ENCODE results near the gene PHF2. TPM values are rescaled to one million over a fixed set of nuclear protein-coding genes. Genes with fewer than 3 reads are reported as not detected.

PHF2 gene
- total and polyA plus RNA-seq, 2 experiments from 2014 or later: 4.3 to 11.8 TPM

- no peaks in the 10 kb centered on the region for H3K4me1 Mint-ChIP-seq
- Histone ChIP-seq H3K36me3 (ENCODE audit: insufficient read depth) (no peaks in the 10 kb centered on the region), H3K27ac (ENCODE audit: low read depth) (no peak overlapping the region), H3K9me2 (ENCODE audit: insufficient read depth) (no peaks in the 10 kb centered on the region), H3F3A (replicated peaks; ENCODE audit: low read depth) (no peaks in the 10 kb centered on the region), H3K4me3 (no peak overlapping the region), H3K79me2 (replicated peaks; ENCODE audit: insufficient read depth) (no peaks in the 10 kb centered on the region), H2AFZ (no peak overlapping the region), H3K4me1 (ENCODE audit: insufficient read depth) (no peaks in the 10 kb centered on the region), H3K4me2 (no peak overlapping the region), H3K27me3 (ENCODE audit: insufficient read depth) (no peaks in the 10 kb centered on the region), H4K20me1 (replicated peaks; ENCODE audit: insufficient read depth) (no peaks in the 10 kb centered on the region)
- no peak for DNase-seq (ENCODE audit: low spot score)
- H3K4me3 Mint-ChIP-seq: no peak overlapping the region
- ATAC-seq: no peak
- no peak overlapping the region for H3K27ac Mint-ChIP-seq
- TF ChIP-seq CTCF (conservative IDR thresholded peaks at IDR 0.05; ENCODE audit: low read depth in 2 of 2): no peak
- peaks cover 4% of the 10 kb centered on the region; the same call in 1 of the 3 replicates for H3K9me3 Mint-ChIP-seq
- no peaks in the 10 kb centered on the region; the same call in 2 of the 3 replicates for H3K36me3 Mint-ChIP-seq (ENCODE audit: low read depth)
- peaks cover 4% of the 10 kb centered on the region for H3K27me3 Mint-ChIP-seq (ENCODE audit: insufficient read depth, low read depth, poor library complexity)
Measured at GRCh38 chr9:93708987-93709302, 132.6 kb downstream of the PHF2 start.

GRCh38 chr9:93709600-93710369, 133.4 kb downstream of the PHF2 start:
- no peak overlapping the region for H3K4me2 ChIP-seq
- no peak for ATAC-seq
- TF ChIP-seq EZH2phosphoT487 (IDR thresholded peaks at IDR 0.05; ENCODE audit: unreplicated experiment) (no peak), ZNF114 (CRISPR knock-in tag; IDR thresholded peaks at IDR 0.05) (no peak), JUNB (IDR thresholded peaks at IDR 0.05; ENCODE audit: unreplicated experiment) (no peak), STAT1 (IDR thresholded peaks at IDR 0.05; ENCODE audit: unreplicated experiment) (no peak), REST (IDR thresholded peaks at IDR 0.05; ENCODE audit: unreplicated experiment) (no peak), ETS1 (IDR thresholded peaks at IDR 0.05) (no peak), ZNF462 (CRISPR knock-in tag; IDR thresholded peaks at IDR 0.05) (no peak)

More at GRCh38 chr9:93709600-93710369, 133.4 kb downstream of the PHF2 start:
- no peak for DNase-seq (ENCODE audit: low spot score)
- Mint-ChIP-seq H3K4me3 (no peak overlapping the region), H3K4me1 (no peaks in the 10 kb centered on the region), H3K27ac (no peak overlapping the region), H3K9me3 (no peaks in the 10 kb centered on the region; the same call in 2 of the 3 replicates), H3K27me3 (ENCODE audit: insufficient read depth, low read depth, poor library complexity) (peaks cover 5% of the 10 kb centered on the region), H3K36me3 (ENCODE audit: low read depth) (no peaks in the 10 kb centered on the region)
- Histone ChIP-seq H3F3A (replicated peaks; ENCODE audit: low read depth) (no peaks in the 10 kb centered on the region), H3K4me3 (no peak overlapping the region), H3K36me3 (ENCODE audit: insufficient read depth) (no peaks in the 10 kb centered on the region), H3K27ac (ENCODE audit: low read depth) (no peak overlapping the region), H3K9me2 (ENCODE audit: insufficient read depth) (no peaks in the 10 kb centered on the region), H3K4me1 (ENCODE audit: insufficient read depth) (no peaks in the 10 kb centered on the region), H3K27me3 (ENCODE audit: insufficient read depth) (no peaks in the 10 kb centered on the region), H3K79me2 (replicated peaks; ENCODE audit: insufficient read depth) (no peaks in the 10 kb centered on the region), H4K20me1 (replicated peaks; ENCODE audit: insufficient read depth) (no peaks in the 10 kb centered on the region), H2AFZ (no peak overlapping the region)
